Endodermal cell (in vitro differentiated cells): ENCODE results near the gene SPECC1. TPM values are rescaled to one million over a fixed set of nuclear protein-coding genes. Genes with fewer than 3 reads are reported as not detected.
A peak's percentile ranks its signal among the peaks of the same experiment; 100 is the strongest.

Source experiments
- DNase-seq: peaks from one replicate; pipeline ENCODE4 v3.0.0-alpha.2; 2017
- H3K27ac ChIP-seq: 2 replicates; pipeline ENCODE4 v1.5.1; 2013; ENCODE audit warnings: mild to moderate bottlenecking, low read depth, low read length, moderate library complexity
- H3K27me3 ChIP-seq: 2 replicates; pipeline ENCODE4 v1.6.1; 2013; ENCODE audit warnings: mild to moderate bottlenecking, low read length, moderate library complexity; ENCODE audit not compliant: insufficient read depth, control insufficient read depth, poor library complexity, severe bottlenecking
- H3K36me3 ChIP-seq: 2 replicates; pipeline ENCODE4 v1.7.0; 2013; ENCODE audit warnings: mild to moderate bottlenecking, low read length, moderate library complexity; ENCODE audit not compliant: control insufficient read depth, insufficient read depth
- H3K4me1 ChIP-seq: one replicate; pipeline ENCODE4 v1.7.0; 2013; ENCODE audit warnings: low read length; ENCODE audit not compliant: control insufficient read depth, insufficient read depth
- H3K4me3 ChIP-seq: 2 replicates; pipeline ENCODE4 v1.5.1; 2013; ENCODE audit warnings: mild to moderate bottlenecking, low read length, moderate library complexity
- H3K9ac ChIP-seq: 2 replicates; pipeline ENCODE4 v1.6.1; 2013; ENCODE audit warnings: mild to moderate bottlenecking, low read length, moderate library complexity; ENCODE audit not compliant: poor library complexity, severe bottlenecking; ENCODE audit errors: extremely low read depth
- H3K9me3 ChIP-seq: 2 replicates; pipeline ENCODE4 v1.6.1; 2013; ENCODE audit warnings: mild to moderate bottlenecking, low read length, moderate library complexity; ENCODE audit not compliant: control insufficient read depth
- H3K27ac Mint-ChIP-seq: 2 replicates; pipeline ENCODE4 v1.8.0; 2020; ENCODE audit warnings: mixed read lengths
- H3K27me3 Mint-ChIP-seq: 2 replicates; pipeline ENCODE4 v1.8.0; 2021; ENCODE audit warnings: mild to moderate bottlenecking, mixed read lengths; ENCODE audit not compliant: insufficient read depth
- H3K36me3 Mint-ChIP-seq: 2 replicates; pipeline ENCODE4 v1.8.0; 2020; ENCODE audit warnings: low read depth, mixed read lengths
- H3K4me1 Mint-ChIP-seq: 2 replicates; pipeline ENCODE4 v1.8.0; 2020; ENCODE audit warnings: mixed read lengths
- H3K4me3 Mint-ChIP-seq: 2 replicates; pipeline ENCODE4 v1.8.0; 2020; ENCODE audit warnings: mild to moderate bottlenecking, moderate library complexity, mixed read lengths
- H3K9me3 Mint-ChIP-seq: 2 replicates; pipeline ENCODE4 v1.8.0; 2020; ENCODE audit warnings: mild to moderate bottlenecking, mixed read lengths
- CTCF ChIP-seq: fragments of 200-600 bp; sonication (generic); conservative IDR thresholded peaks from 2 replicates; pipeline ENCODE4 v1.5.0; 2021; ENCODE audit warnings: antibody characterized with exemption, mild to moderate bottlenecking
- WGBS, 2 experiments: methylation state at CpG; one replicate each; pipeline versions ENCODE4 v1.1.5 to v1.1.7; 2013; ENCODE audit warnings: missing lambda C conversion rate in 2 of 2, mixed read lengths in 1 of 2; ENCODE audit not compliant: insufficient coverage in 1 of 2, insufficient read length in 1 of 2; 5-methylcytosine and 5-hydroxymethylcytosine counted together
- total RNA-seq, 2 donors: library from RNA; stranded (reverse); fragmentation: NEBNext Ultra II Directional in 1 of 2; extraction: Animal tissue kit (Norgen Biotek cat#: 25700) in 1 of 2; gene quantifications; 2 replicates in 1 of 2; 3 replicates in 1 of 2; pipeline ENCODE4 v1.2.1, GENCODE V29; 2021

SPECC1 gene
- total RNA-seq, 2 donors from 2014 or later = 48.7 to 60.6 TPM

DNA sequence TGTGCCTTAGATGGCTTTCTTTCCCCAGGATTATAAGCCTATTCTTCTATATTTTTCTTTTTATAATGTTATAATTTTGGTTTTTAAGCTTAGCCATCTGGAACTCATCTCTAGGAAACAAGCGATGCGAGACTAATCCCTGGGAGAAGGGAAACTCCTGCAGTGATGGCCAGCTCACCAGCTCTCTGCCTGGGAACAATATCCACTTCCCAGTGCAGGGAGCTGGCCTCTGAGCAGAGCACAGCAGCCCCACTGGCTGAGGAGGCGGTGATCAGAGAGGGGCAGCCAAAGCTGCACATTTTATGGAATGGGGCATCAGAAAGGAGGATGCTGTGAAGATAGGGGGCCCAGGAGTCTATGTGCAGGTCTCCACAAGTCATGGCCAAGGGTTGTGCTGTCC, 274.9 kb downstream of the SPECC1 start:
- H3K4me1 ChIP-seq = no peaks in the 10 kb centered on the region
- H3K9ac ChIP-seq = no peak overlapping the region
- TF ChIP-seq CTCF = no peak
- no peaks in the 10 kb centered on the region for H3K9me3 ChIP-seq
- H3K36me3 ChIP-seq = peaks cover 3% of the 10 kb centered on the region
- Mint-ChIP-seq H3K27me3 (no peaks in the 10 kb centered on the region), H3K4me1 (peaks cover 1% of the 10 kb centered on the region), H3K4me3 (no peak overlapping the region), H3K27ac (peak overlapping the region; percentile 49), H3K9me3 (peaks cover 3% of the 10 kb centered on the region), H3K36me3 (peaks cover 13% of the 10 kb centered on the region)
- H3K27ac ChIP-seq = peak overlapping the region; percentile 96
- DNase-seq = peak; percentile 41
- no peaks in the 10 kb centered on the region for H3K27me3 ChIP-seq
- 90% methylated on average over 3 of the region's 3 CpGs; no CpG with 5 or more reads in 1 of the 2 experiments for WGBS, 2 experiments
- H3K4me3 ChIP-seq = no peak overlapping the region

DNA sequence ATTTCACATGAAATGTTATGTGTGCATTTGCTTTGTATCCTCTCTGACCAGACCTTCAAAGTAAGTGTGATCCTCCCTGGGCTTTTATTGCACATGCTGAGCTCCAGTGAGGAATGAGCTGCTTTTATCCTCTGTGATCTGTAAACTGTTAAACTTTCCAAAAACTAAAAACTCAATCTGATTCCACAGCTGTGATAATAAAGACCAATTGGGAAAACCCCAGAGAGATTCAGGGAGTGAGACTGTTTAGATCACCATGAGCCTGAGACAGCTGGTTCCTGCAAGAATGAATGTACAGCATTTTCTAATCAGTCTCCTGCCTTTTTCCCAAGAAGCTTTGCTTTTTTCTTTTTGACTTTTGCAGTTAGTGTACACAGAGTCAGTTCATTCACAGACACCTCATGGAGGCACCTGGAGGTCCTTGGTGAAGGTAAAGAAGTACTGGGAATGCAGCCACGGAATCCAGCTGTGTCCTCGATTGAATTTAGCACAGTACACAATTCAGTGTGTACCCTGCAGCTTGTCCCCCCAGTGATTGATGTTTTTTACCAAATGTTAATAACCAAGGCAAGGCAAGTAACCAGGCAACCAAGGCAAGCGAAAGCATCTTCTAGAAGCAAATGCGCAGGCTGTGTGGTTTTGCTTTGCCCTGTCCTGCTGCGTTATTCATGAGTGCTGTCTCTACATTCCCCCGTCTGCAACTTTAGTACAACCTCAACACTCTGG, 275.6 kb downstream of the SPECC1 start:
- Mint-ChIP-seq H3K4me3 (no peak overlapping the region), H3K9me3 (peaks cover 3% of the 10 kb centered on the region), H3K36me3 (peaks cover 13% of the 10 kb centered on the region), H3K27ac (no peak overlapping the region), H3K27me3 (no peaks in the 10 kb centered on the region), H3K4me1 (peaks cover 1% of the 10 kb centered on the region)
- Histone ChIP-seq H3K4me1 (no peaks in the 10 kb centered on the region), H3K27me3 (no peaks in the 10 kb centered on the region), H3K4me3 (no peak overlapping the region), H3K27ac (peak overlapping the region; percentile 96), H3K36me3 (peaks cover 3% of the 10 kb centered on the region), H3K9ac (no peak overlapping the region), H3K9me3 (no peaks in the 10 kb centered on the region)
- WGBS, 2 experiments = 63 to 85% methylated on average over 4 to 6 of the region's 6 CpGs
- no peak for TF ChIP-seq CTCF
- DNase-seq = no peak

DNA sequence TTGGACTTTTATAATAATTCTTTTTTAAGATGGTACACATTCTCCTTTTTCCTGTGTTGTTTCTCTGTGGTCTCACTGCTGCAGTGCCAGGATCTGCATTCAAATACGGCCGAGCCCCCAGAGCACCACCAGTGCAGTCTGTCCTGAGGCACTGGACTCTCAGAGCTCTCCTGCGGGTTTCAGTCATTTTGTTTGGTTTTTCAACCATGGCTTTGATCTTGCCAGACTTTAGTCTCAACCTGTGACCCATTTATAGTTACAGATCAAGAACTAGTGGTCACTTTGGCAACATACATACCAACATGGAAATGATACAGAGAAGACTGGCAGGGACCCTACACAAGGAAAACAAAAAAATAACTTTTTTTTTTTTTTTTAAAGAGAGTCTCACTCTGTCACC, 280.8 kb downstream of the SPECC1 start:
- Histone ChIP-seq H3K9me3 (no peaks in the 10 kb centered on the region), H3K36me3 (peaks cover 3% of the 10 kb centered on the region), H3K4me3 (no peak overlapping the region), H3K27ac (no peak overlapping the region), H3K27me3 (no peaks in the 10 kb centered on the region), H3K4me1 (no peaks in the 10 kb centered on the region), H3K9ac (no peak overlapping the region)
- TF ChIP-seq CTCF = no peak
- Mint-ChIP-seq H3K9me3 (peaks cover 3% of the 10 kb centered on the region), H3K27ac (no peak overlapping the region), H3K4me1 (no peaks in the 10 kb centered on the region), H3K4me3 (no peak overlapping the region), H3K27me3 (no peaks in the 10 kb centered on the region), H3K36me3 (peaks cover 11% of the 10 kb centered on the region)
- WGBS, 2 experiments = 93 to 100% methylated on average over 2 to 3 of the region's 3 CpGs
- no peak for DNase-seq
